H1 (cell line): Measurements from ENCODE around the gene SCN1B. TPM values are rescaled to one million over a fixed set of nuclear protein-coding genes. Genes with fewer than 3 reads are reported as not detected.

Source experiments
- CTCF ChIA-PET: fragments of 300-600 bp; sonication (Branson Sonifier 250); formaldehyde crosslinking; loops from one replicate; lab custom pipeline; 2021; ENCODE audit not compliant: partially characterized antibody; lab: Charles Lee
- POLR2A ChIA-PET: fragments of 300-600 bp; sonication (Branson Sonifier 250); formaldehyde crosslinking; loops from one replicate; lab custom pipeline; 2021; ENCODE audit warnings: inconsistent platforms; ENCODE audit not compliant: partially characterized antibody; lab: Charles Lee
- DNase-seq, 2 experiments: peaks; one replicate each; pipeline versions ENCODE4 v3.0.0 to v3.0.0-alpha.2; 2010 to 2022; ENCODE audit warnings: low spot score in 2 of 2, low read depth in 1 of 2, mixed read lengths in 1 of 2
- FAIRE-seq: peaks from 2 replicates; lab custom pipeline; 2011; peaks lifted over from hg19 to GRCh38; lab: Jason Lieb, UNC
- H2AFZ ChIP-seq: 2 replicates; pipeline ENCODE4 v1.8.1; 2012; ENCODE audit warnings: low read length, inconsistent platforms
- H2AK5ac ChIP-seq: 2 replicates; pipeline ENCODE4 v1.6.1; 2013; ENCODE audit warnings: low read depth, low read length
- H2BK120ac ChIP-seq: replicated peaks from 2 replicates; pipeline ENCODE3; 2013; ENCODE audit warnings: low read depth, low read length, inconsistent platforms
- H2BK12ac ChIP-seq: 2 replicates; pipeline ENCODE4 v1.6.1; 2013; ENCODE audit warnings: low read depth, low read length
- H2BK15ac ChIP-seq: 2 replicates; pipeline ENCODE4 v1.6.1; 2013; ENCODE audit warnings: low read length
- H2BK20ac ChIP-seq: 2 replicates; pipeline ENCODE4 v1.6.1; 2013; ENCODE audit warnings: low read length
- H2BK5ac ChIP-seq: 2 replicates; pipeline ENCODE4 v1.6.1; 2013; ENCODE audit warnings: low read depth, low read length
- H3K14ac ChIP-seq: 2 replicates; pipeline ENCODE4 v1.6.1; 2013; ENCODE audit warnings: inconsistent platforms; ENCODE audit not compliant: insufficient read length
- H3K18ac ChIP-seq: 2 replicates; pipeline ENCODE4 v1.6.1; 2013; ENCODE audit warnings: low read length; ENCODE audit errors: extremely low read depth
- H3K23ac ChIP-seq: 2 replicates; pipeline ENCODE4 v1.6.1; 2013; ENCODE audit warnings: inconsistent platforms; ENCODE audit not compliant: insufficient read length
- H3K23me2 ChIP-seq: 2 replicates; pipeline ENCODE4 v1.6.1; 2013; ENCODE audit warnings: low read depth, low read length
- H3K27ac ChIP-seq: 2 replicates; pipeline ENCODE4 v1.6.1; 2011; ENCODE audit warnings: low read depth, low read length, inconsistent platforms
- H3K27me3 ChIP-seq, 4 experiments: replicated peaks in 1 of 4; 1 replicate in 1 of 4; 2 replicates in 3 of 4; pipeline versions ENCODE4 v1.6.1 to v1.8.1; 2011 to 2013; ENCODE audit warnings: low read length in 3 of 4, mild to moderate bottlenecking in 3 of 4, inconsistent platforms in 2 of 4, mixed read lengths in 2 of 4, moderate library complexity in 1 of 4; ENCODE audit not compliant: control insufficient read depth in 3 of 4, insufficient read depth in 3 of 4; ENCODE audit errors: extremely low read depth in 1 of 4
- H3K36me3 ChIP-seq, 4 experiments: 2 replicates each; pipeline versions ENCODE4 v1.6.1 to v1.8.1; 2011 to 2013; ENCODE audit warnings: mild to moderate bottlenecking in 4 of 4, low read length in 3 of 4, moderate library complexity in 2 of 4, control low read depth in 1 of 4, inconsistent platforms in 1 of 4; ENCODE audit not compliant: insufficient read depth in 4 of 4, control insufficient read depth in 2 of 4
- H3K4ac ChIP-seq: replicated peaks from 2 replicates; pipeline ENCODE3; 2013; ENCODE audit warnings: low read length, low read depth, mixed read lengths, inconsistent platforms; ENCODE audit not compliant: insufficient read length
- H3K4me1 ChIP-seq, 4 experiments: replicated peaks in 1 of 4; 1 replicate in 1 of 4; 2 replicates in 3 of 4; pipeline versions ENCODE4 v1.6.1 to v1.8.1; 2011 to 2013; ENCODE audit warnings: low read length in 3 of 4, inconsistent platforms in 2 of 4, mixed read lengths in 1 of 4; ENCODE audit not compliant: insufficient read depth in 4 of 4, control insufficient read depth in 3 of 4
- H3K4me2 ChIP-seq, 2 experiments: 2 replicates each; pipeline versions ENCODE4 v1.6.1 to v1.8.1; 2011 to 2013; ENCODE audit warnings: low read depth in 2 of 2, low read length in 2 of 2, control low read depth in 1 of 2, inconsistent platforms in 1 of 2, mild to moderate bottlenecking in 1 of 2; ENCODE audit not compliant: insufficient read depth in 1 of 2
- H3K4me3 ChIP-seq, 4 experiments: fragments of 200-600, 300-600 bp in 1 of 4; sonication (generic), shearing (Covaris generic), sonication (Bioruptor Twin) in 1 of 4; 2 replicates each; pipeline versions ENCODE4 v1.5.1 to v1.8.1; 2011 to 2016; ENCODE audit warnings: low read length in 4 of 4, low read depth in 3 of 4, control low read depth in 2 of 4, inconsistent platforms in 2 of 4, mild to moderate bottlenecking in 2 of 4, mixed read lengths in 1 of 4, moderate library complexity in 1 of 4; ENCODE audit not compliant: insufficient read depth in 2 of 4; ENCODE audit errors: extremely low read depth in 1 of 4
- H3K56ac ChIP-seq: replicated peaks from 2 replicates; pipeline ENCODE3; 2013; ENCODE audit warnings: low read depth, mild to moderate bottlenecking, mixed read lengths, low read length, inconsistent platforms; ENCODE audit not compliant: insufficient read length
- H3K79me1 ChIP-seq: 2 replicates; pipeline ENCODE4 v1.6.1; 2013; ENCODE audit warnings: low read depth, low read length, control low read depth
- H3K79me2 ChIP-seq, 2 experiments: 2 replicates each; pipeline versions ENCODE4 v1.6.1 to v1.8.1; 2012 to 2013; ENCODE audit warnings: low read length in 2 of 2, mild to moderate bottlenecking in 2 of 2, inconsistent platforms in 1 of 2; ENCODE audit not compliant: insufficient read depth in 2 of 2, control insufficient read depth in 1 of 2
- H3K9ac ChIP-seq, 4 experiments: replicated peaks in 1 of 4; 1 replicate in 1 of 4; 2 replicates in 3 of 4; pipeline versions ENCODE4 v1.6.1 to v1.8.1; 2011 to 2013; ENCODE audit warnings: low read depth in 3 of 4, low read length in 3 of 4, control low read depth in 2 of 4, mild to moderate bottlenecking in 2 of 4, moderate library complexity in 2 of 4, inconsistent platforms in 1 of 4; ENCODE audit errors: extremely low read depth in 1 of 4
- H3K9me3 ChIP-seq, 2 experiments: 2 replicates each; pipeline versions ENCODE4 v1.6.1 to v1.8.1; 2012 to 2013; ENCODE audit warnings: mild to moderate bottlenecking in 2 of 2, moderate library complexity in 2 of 2, control low read depth in 1 of 2, inconsistent platforms in 1 of 2, low read depth in 1 of 2, low read length in 1 of 2, mixed read lengths in 1 of 2; ENCODE audit not compliant: insufficient read depth in 2 of 2
- H4K20me1 ChIP-seq, 2 experiments: replicated peaks in 1 of 2; 2 replicates each; pipeline versions ENCODE3 to v1.8.1; 2011 to 2013; ENCODE audit warnings: inconsistent platforms in 2 of 2, low read length in 2 of 2, mild to moderate bottlenecking in 1 of 2; ENCODE audit not compliant: insufficient read depth in 2 of 2, control insufficient read depth in 1 of 2
- H4K5ac ChIP-seq: 2 replicates; pipeline ENCODE4 v1.6.1; 2013; ENCODE audit warnings: low read length, low read depth, mixed read lengths, inconsistent platforms; ENCODE audit not compliant: insufficient read length
- H4K8ac ChIP-seq: 2 replicates; pipeline ENCODE4 v1.8.0; 2013; ENCODE audit warnings: mild to moderate bottlenecking, moderate library complexity, low read length, inconsistent platforms; ENCODE audit not compliant: insufficient read depth; ENCODE audit errors: extremely low read depth
- H4K91ac ChIP-seq: replicated peaks from 2 replicates; pipeline ENCODE3; 2013; ENCODE audit warnings: low read length, mixed read lengths, inconsistent platforms; ENCODE audit not compliant: insufficient read length
- CBX8 ChIP-seq: fragments of 300-800, 300-1000 bp; sonication (generic); IDR thresholded peaks from 2 replicates; pipeline ENCODE4 v1.7.1; 2016; ENCODE audit warnings: low read depth, low read length, borderline replicate concordance
- GTF2F1 ChIP-seq: IDR thresholded peaks from 2 replicates; pipeline ENCODE4 v1.6.1; 2012; ENCODE audit warnings: low read depth, low read length, improper control_type of control experiment, borderline replicate concordance
- MAFK ChIP-seq: IDR thresholded peaks from 2 replicates; pipeline ENCODE4 v1.6.1; 2012; ENCODE audit warnings: low read depth, mild to moderate bottlenecking, improper control_type of control experiment, low read length
- POU5F1 ChIP-seq: IDR thresholded peaks from 2 replicates; pipeline ENCODE4 v1.6.1; 2011; ENCODE audit warnings: low read depth, mild to moderate bottlenecking, low read length, moderate library complexity
- WGBS, 2 experiments: shearing (Covaris generic) in 1 of 2; methylation state at CpG; one replicate each; pipeline versions ENCODE4 v1.1.6 to v1.1.7; 2013 to 2015; ENCODE audit warnings: low lambda C conversion rate in 2 of 2, mixed read lengths in 2 of 2, inconsistent platforms in 1 of 2, low coverage in 1 of 2, missing lambda C conversion rate in 1 of 2; ENCODE audit not compliant: insufficient replicate concordance in 2 of 2, insufficient coverage in 1 of 2, insufficient read length in 1 of 2; ENCODE audit errors: extremely low coverage in 1 of 2, missing lambda C conversion rate in 1 of 2; 5-methylcytosine and 5-hydroxymethylcytosine counted together
- polyA plus RNA-seq, 7 experiments: library from polyadenylated mRNA; depleted of rRNA in 3 of 7; stranded (reverse) in 5 of 7; unstranded in 2 of 7; fragments of >200 nt in 5 of 7; fragments of 200-250 nt in 2 of 7; gene quantifications; 1 replicate in 5 of 7; 2 replicates in 1 of 7; 4 replicates in 1 of 7; pipeline versions ENCODE4 v1.2.1 to v1.2.3, GENCODE V29; 2011 to 2013; ENCODE audit warnings: missing spikeins in 2 of 7, mixed read lengths in 2 of 7
- total RNA-seq: library from RNA; stranded (reverse); fragmentation: NEBNext Ultra II Directional; extraction: Animal tissue kit (Norgen Biotek cat#: 25700); gene quantifications from 2 replicates; pipeline ENCODE4 v1.2.1, GENCODE V29; 2021

Gene SCN1B
- total and polyA plus RNA-seq, 2 of the 8 experiments (the other 6 are each of a cell fraction or from before 2014, with no cell fraction given) = 3.1 to 3.5 TPM

DNA sequence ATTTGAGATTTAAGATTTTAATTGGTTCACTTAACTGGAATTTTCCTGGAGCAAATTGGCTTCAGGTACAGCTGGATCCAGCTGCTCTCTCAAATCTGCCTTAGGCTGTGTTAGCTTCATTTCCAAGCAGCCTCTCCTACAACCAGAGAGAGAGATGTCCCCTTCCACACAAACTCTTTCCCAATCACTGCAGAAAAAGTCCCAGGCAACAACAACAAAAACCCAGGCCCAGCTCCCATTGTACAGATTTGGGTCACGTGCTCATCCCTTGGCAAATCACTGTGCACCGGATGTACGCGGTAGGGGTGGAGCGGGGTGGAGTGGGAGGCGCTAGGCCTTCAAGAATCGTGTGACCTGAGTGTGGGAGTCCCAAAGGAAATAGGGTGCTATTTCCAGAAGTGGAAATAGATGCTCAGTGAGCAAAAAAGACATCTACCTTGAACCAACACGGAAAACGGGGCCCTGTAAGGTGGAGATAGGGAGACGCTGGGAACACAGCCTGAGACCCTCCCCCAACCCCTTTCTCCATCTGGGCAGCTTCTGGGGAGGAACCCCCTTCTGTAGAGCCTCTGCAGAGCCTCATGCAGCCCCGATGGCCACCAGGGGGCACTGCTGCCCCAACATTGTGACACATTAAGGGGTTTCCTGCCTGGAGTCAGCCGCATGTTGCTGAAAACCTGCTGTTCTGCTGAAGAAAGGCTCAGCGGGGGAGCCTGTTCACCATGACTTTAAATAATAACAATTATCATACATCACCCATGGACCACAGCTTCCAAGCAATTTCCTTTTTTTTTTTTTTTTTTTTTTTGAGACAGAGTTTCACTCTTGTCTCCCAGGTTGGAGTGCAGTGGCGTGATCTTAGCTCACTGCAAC is 36.7 kb downstream of the SCN1B start:
- 31% methylated on average over 12 of the region's 14 CpGs; no CpG with 5 or more reads in 1 of the 2 experiments for WGBS, 2 experiments
- peak; percentile 93 for FAIRE-seq
- POLR2A ChIA-PET = interaction anchor here (0.8 to 3.0 kb wide), 28 partner anchors 8 to 187 kb away, joined by 3 to 26 read pairs (median 5); partner anchors contain the start of genes FXYD3, FXYD5, FXYD7 and HPN
- TF ChIP-seq MAFK = no peak
- no peak for TF ChIP-seq CBX8
- no peak for TF ChIP-seq GTF2F1
- no peak for TF ChIP-seq POU5F1

More for the DNA sequence above, 36.7 kb downstream of the SCN1B start:
- H2BK15ac ChIP-seq = peak overlapping the region; percentile 33; the same call in 1 of the 2 replicates
- H3K9ac ChIP-seq = peak overlapping the region in 1 of 4 experiments; percentile 22; a peak in 1 of 7 replicates
- H3K79me2 ChIP-seq = no peaks in the 10 kb centered on the region
- H3K23me2 ChIP-seq = no peaks in the 10 kb centered on the region; the same call in 1 of the 2 replicates
- H4K20me1 ChIP-seq = no peaks in the 10 kb centered on the region
- H3K9me3 ChIP-seq = peaks cover 3 to 4% of the 10 kb centered on the region in 2 experiments; a peak in 3 of 4 replicates
- no peaks in the 10 kb centered on the region for H3K36me3 ChIP-seq
- peak overlapping the region; percentile 90; the same call in 1 of the 2 replicates for H2BK20ac ChIP-seq
- H3K27me3 ChIP-seq = peaks cover 0 to 2% (median 0%) of the 10 kb centered on the region in 4 experiments; a peak in 1 of 7 replicates
- H2BK12ac ChIP-seq = peak overlapping the region; percentile 88; the same call in 1 of the 2 replicates
- no peak overlapping the region for H4K5ac ChIP-seq
- H3K18ac ChIP-seq = no peak overlapping the region; the same call in 1 of the 2 replicates
- peak overlapping the region in 1 of 2 experiments; percentile 59; a peak in 3 of 4 replicates for H3K4me2 ChIP-seq
- no peak overlapping the region for H4K8ac ChIP-seq
- no peak overlapping the region for H4K91ac ChIP-seq
- peaks cover 3 to 13% (median 11%) of the 10 kb centered on the region in 4 experiments for H3K4me1 ChIP-seq
- H3K79me1 ChIP-seq = no peaks in the 10 kb centered on the region
- no peak overlapping the region for H2AK5ac ChIP-seq
- DNase-seq = peak; percentile 96 to 99
- H2BK120ac ChIP-seq = no peak overlapping the region
- no peak overlapping the region for H3K14ac ChIP-seq
- peak overlapping the region; percentile 54; the same call in 1 of the 2 replicates for H3K27ac ChIP-seq
- no peak overlapping the region for H2AFZ ChIP-seq
- CTCF ChIA-PET = interaction anchor here (0.7 to 5.0 kb wide), 43 partner anchors 8 to 403 kb away, joined by 3 to 73 read pairs (median 5); partner anchors contain the start of genes FXYD3, FXYD7 and LGI4
- H2BK5ac ChIP-seq = peak overlapping the region; percentile 58; the same call in 1 of the 2 replicates
- H3K4ac ChIP-seq = no peak overlapping the region
- H3K4me3 ChIP-seq = peak overlapping the region in 2 of 4 experiments; percentile 21 to 44; a peak in 3 of 8 replicates
- H3K56ac ChIP-seq = no peak overlapping the region
- H3K23ac ChIP-seq = no peak overlapping the region
